HG02938 (cell line): ENCODE results near the gene DNAJC27.
A peak's percentile ranks its signal among the peaks of the same experiment; 100 is the strongest.
"Not testable (repeated sequence)": the region's sequence is repeated elsewhere in the genome, so short reads cannot be mapped to it uniquely, and the experiment has no call there.

Experiments used
- ATAC-seq: cut with Tn5 transposase; IDR thresholded peaks from one replicate; pipeline ENCODE4 v1.9.1; 2021; ENCODE audit warnings: mild to moderate bottlenecking, moderate library complexity; ENCODE audit not compliant: unreplicated experiment

Gene DNAJC27

GRCh38 chr2:24971536-24972314 is at the start of gene DNAJC27:
TSS of gene DNAJC27 (minus strand) at chr2:24971955. CDS start at chr2:24971904, 51 bp downstream.
- peak; percentile 89 for ATAC-seq

- no peak for ATAC-seq
These were observed 46.9 kb upstream of the DNAJC27 start for GRCh38 chr2:25018681-25019080.

DNA sequence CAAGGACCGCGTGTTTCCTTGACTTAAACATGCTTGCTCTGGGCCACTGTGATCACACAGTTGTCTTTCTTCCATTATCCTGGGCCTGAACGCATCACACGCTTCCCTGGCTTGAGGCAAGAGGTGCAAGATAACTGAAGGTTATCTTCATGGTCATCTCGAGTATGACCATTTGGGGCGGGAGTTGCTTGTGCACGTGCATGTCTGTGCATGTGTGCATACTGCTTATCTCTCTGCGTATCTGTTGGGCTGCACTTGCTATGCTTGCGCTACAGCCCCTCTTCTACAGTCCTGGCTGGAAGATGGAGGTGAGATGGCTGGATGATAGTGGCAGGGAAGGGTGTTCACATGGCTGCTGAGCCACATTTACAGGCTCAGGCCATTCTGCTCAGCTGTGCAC is 42.9 kb upstream of the DNAJC27 start:
- ATAC-seq: no peak

DNA sequence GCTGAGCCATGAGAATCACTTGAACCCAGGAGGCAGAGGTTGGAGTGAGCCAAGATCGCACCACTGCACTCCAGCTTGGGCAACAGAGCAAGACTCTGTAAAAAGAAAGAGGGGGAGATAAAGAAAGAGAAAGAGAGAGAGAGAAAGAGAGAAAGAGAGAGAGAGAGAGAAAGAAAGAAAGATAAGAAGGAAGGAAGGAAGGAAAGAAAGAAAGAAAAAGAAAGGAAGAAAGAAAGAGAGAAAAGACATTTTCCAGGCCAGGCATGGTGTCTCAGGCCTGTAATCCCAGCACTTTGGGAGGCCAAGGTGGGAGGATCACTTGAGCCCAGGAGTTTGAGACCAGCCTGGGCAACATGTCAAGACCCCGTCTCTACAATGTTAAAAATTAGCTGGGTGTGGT is 39.6 kb upstream of the DNAJC27 start:
- not testable (repeated sequence) for ATAC-seq

DNA sequence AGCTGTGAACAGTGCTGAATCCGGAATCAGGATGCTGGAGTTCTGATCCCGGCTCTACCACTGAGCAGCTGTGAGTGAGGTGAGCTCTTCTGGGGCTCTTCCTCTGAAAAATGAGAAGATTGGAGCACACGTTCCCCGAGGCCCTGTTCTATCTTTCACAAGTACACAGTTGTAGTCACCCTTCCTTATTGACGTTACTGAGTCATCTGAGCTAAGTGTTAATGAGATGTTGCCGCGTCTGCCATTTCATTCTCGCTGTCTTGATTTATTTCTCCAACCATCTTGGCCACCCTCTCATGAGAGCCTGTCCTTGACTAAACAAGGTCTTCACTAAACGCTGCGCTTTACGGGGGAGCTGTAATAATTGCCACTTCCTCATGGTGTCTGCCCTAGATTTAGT is 38.2 kb upstream of the DNAJC27 start:
- ATAC-seq: no peak

DNA sequence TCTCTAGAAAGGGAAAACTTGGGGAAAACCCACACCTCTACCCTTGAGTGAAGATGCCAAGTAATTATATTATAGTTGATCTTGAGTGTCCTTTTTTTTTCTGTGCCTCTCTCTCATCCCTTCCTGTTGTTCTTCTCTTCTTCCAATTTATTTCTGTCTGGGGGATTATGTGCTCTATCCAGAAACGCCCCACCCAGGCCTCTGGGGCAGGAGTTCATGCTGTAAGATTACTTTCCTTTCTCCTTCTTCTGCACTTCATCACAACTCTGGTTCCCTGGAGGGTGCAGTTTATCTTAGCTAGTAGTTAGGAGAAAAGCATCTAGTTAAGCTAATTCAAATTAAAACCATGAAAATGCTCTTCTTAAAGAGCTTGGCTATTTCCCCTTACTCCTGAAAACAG is 30.3 kb upstream of the DNAJC27 start:
- no peak for ATAC-seq

DNA sequence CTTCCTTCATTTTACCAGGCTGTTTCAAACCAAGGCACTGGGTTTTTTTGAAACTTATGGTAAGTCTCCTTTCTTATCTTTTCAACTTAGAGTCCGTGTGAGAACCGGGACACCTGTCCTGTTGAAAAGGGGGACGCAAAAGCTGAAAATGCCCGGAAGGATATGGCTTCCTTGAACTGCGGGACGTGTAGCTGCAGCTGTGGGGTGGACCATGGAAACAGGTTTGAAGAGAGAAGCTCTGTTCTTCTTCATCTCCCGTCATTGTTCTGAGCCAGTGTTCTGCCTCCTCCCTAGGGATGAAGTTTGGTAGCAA is 29.5 kb upstream of the DNAJC27 start:
- no peak for ATAC-seq

DNA sequence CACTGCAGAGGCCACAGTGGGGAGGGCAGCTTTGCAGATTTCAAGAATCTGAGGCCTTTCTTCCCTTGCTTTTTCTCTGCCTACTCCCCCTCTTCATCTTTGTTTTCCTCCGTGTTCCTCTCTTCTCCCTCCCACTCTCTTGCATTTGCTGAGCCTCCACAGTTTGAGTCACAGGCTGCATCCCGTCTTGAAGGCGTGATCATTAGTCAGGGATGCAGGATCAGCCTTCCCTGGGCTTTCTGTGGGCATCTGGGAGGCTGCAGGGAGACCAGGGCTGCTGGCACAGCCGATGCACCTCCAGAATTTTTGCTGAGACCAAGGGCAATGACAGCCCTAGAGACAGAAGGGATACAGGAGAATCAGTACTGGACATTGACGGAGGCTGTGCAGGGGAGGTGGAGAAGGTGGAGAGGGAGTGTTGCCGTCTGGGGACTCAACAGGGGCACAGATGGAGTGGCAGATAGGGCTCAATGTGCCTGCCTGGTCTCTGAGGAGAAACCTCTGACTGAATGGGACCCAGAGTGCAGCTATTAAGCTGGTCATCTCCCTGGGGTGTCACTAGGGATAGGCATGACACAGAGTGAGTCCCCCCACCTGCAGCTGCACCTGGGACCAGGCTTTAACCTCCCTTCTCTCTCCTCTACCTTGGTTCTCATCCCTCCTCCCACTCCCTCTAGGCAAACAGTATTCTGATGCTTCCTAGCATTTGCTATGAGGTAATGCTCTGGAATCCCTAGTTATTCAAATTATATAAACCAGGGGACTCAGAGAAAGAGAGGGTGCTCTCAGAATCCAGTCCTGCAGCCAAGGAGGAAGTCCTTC is 29.0 kb upstream of the DNAJC27 start:
- ATAC-seq: no peak

DNA sequence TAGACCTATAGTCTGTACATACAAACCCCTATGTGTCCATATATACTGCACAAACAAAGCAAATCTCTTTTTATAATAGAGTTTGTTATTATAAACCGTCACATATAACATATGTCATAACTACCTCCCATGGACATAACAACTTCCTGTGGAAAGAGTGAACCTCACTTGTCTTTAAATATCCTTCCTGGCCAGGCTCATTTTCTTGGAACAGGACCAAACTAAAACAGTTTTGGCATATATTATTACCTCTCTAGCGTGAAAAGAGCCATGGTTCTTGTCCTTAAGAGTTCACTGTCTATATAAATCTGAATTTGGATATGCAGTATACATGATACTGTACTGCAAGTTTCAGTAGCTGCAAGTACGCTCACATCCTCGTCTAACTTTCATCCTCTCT is 28.3 kb upstream of the DNAJC27 start:
- no peak for ATAC-seq

DNA sequence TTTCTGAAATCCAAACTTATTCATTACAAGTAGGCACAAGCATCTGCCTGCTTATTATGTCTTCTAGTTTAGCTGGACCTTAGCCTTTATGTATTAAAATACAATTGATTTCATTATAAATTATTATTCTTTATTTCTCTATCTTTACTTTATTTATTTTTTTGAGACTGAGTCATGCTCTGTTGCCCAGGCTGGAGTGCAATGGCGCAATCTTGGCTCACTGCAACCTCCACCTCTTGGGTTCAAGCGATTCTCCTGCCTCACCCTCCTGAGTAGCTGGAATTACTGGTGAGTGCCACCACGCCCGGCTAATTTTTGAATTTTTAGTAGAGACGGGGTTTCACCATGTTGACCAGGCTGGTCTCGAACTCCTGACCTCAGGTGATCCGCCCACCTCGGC is 27.3 kb upstream of the DNAJC27 start:
- not testable (repeated sequence) for ATAC-seq

DNA sequence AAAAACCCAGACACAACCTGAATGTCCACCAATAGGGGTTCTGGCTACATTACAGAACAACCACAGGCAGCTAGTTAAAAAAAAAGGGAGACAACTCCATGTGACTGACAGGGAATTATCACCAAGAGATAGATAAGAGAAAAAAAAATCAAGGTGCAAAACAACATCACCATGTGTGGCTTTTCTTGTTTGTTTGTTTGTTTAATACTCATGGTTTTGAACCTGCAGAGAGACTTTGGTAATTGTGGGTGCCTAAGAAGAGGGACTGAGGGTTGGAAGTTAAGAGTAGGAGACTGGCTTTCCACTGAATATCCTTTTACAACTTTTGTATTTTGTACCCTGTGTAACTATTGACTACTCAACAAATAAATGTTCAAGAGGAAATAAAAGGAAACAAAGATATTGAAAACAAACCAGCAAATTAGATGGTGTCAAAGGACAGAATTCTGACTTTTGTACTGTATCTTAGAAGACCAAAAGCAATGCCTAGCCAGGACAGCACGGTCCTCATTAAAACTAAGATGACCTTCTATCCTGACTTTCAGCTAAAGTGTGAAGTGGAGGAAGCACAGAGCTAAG is 22.5 kb upstream of the DNAJC27 start:
- no peak for ATAC-seq

DNA sequence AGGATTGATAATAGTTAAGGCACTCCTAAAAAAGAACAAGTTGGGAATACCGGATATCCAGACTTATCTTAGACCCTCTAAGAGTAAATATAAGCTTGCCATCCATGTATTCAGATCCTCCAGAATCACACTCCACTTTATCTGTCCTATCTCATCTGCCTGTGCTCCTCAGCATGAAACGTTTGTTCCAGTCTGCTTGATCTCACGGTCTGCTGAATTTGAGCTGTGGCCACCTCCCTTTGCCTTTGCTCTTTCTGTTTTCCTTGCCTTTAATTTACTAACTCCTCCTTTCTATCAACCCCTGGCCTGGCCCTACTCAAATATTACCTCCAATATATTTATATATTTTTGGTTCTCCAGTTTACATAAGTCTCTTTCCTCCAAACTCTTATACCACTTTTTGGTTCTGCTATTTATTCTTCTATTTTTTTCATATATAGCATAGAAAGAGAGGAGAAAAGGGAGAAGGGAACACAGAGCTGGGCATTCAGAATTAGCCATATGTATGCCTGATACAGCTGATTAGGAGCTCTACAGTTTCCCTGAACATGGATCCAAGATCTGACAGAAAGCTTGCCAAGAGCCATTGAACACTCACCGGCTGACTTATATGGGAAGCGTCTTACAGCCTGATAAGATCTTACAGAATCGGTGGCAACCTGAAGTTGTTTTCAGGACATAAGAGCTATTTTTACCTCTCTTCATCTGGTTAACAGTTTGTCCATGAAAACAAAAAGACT is 21.8 kb upstream of the DNAJC27 start:
- no peak for ATAC-seq

- ATAC-seq: no peak
These were observed 14.6 kb upstream of the DNAJC27 start for GRCh38 chr2:24986372-24986771.

GRCh38 chr2:24985511-24985910 is 13.8 kb upstream of the DNAJC27 start:
- no peak for ATAC-seq

DNA sequence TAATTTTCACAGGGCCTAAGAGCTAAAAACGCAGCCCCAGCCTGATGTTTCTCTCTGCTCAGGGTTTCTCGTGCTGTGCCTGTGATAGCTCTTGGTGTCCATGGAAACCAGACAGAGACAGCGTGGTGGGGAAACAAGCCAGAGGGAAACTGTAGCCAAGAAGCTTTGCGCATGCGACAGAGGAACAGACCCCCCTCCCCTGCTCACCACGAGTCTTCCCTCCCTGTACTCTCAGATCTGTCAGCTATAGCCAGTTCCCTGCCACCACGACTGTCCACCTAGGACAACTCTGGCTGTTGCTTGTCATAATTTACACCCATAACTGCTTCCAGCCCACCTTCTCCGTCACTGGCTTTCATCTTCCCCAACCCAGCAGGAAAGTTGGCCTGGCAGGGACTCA is 13.2 kb upstream of the DNAJC27 start:
- no peak for ATAC-seq

DNA sequence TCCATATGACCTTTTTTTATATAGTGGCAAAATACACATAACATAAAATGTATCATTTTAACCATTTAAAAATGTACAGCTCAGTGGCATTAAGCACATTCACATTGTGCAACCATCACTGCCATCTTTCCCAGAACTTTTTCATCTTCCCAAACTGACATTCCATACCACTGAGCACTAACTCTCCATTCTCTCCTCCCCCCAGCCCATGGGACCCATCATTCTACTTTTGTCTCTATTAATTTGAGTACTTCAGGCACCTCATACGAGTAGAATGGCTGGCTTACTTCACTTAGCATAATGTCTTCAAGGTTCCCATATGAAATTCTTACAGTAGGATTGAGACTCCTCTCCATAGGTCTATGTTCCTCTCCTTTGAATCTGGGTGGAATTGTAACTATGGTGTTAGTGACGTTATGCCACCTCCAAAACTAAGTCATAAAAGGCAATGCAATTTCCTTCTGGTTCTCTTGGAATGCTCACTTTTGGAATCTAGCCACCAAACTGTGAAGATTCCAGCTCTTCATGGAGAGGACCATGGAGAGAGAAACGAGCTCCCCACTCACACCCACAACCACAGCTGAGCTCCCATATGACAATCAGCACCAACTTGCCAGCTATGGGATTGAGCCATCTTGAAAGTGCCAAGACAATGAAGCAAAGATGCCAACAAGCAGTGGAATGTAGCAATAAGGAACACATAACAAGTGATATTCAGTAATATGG is 9.8 kb upstream of the DNAJC27 start:
- no peak for ATAC-seq

DNA sequence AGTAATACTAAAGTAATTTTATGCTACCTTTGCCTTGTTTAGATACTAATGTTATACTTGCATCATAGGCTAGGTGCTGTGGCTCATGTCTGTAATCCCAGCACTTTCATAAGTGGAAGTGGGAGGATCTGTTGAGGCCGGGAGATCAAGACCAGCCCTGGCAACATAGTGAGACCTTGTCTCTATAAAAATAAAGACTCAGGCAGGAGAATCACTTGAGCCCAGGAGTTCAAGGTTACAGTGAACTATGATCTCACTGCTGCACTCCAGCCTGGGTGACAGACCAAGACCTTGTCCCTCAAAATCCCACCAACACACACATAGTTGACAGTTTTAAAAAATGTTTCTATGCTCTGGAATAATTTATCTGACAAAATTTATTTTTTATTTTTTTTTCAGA is 6.9 kb upstream of the DNAJC27 start:
- ATAC-seq: no peak

GRCh38 chr2:24977631-24978030 is 5.9 kb upstream of the DNAJC27 start:
- ATAC-seq: no peak

DNA sequence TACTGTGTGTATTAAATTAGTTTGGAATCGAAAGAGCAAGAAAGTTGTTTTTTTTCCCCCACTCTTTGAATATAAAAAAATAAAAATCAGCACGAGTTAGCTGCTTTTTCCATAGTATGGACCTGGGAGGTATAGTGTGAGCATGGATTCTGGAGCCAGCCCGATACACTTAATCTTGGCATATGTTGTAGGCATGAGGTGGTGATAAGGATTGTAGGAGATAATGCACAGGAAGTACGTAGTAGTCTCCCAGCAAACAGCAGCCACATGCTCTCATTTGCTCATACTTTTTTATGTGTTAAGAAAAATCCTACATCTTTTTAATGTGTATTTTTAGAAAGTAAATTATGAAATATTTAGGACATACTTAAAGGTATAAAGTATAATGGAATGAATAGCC is 2.1 kb upstream of the DNAJC27 start:
- no peak for ATAC-seq

- no peak for ATAC-seq
These were observed 683 bp upstream of the DNAJC27 start for GRCh38 chr2:24972315-24972961.

DNA sequence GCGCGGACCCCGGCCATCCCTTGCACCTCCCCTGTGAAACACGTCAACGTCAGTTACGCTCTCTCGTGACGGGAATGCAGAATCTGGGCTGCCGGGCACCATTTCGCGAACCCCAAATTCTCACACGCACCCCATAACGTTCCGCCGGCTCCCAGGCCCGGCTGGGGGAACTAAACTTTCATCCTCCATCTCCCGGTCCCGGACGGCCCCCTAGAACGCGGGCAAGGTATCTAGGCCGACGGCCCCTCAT is 544 bp downstream of the DNAJC27 start:
- no peak for ATAC-seq
